ENCODE measurements around the gene WDR18.

DNA sequence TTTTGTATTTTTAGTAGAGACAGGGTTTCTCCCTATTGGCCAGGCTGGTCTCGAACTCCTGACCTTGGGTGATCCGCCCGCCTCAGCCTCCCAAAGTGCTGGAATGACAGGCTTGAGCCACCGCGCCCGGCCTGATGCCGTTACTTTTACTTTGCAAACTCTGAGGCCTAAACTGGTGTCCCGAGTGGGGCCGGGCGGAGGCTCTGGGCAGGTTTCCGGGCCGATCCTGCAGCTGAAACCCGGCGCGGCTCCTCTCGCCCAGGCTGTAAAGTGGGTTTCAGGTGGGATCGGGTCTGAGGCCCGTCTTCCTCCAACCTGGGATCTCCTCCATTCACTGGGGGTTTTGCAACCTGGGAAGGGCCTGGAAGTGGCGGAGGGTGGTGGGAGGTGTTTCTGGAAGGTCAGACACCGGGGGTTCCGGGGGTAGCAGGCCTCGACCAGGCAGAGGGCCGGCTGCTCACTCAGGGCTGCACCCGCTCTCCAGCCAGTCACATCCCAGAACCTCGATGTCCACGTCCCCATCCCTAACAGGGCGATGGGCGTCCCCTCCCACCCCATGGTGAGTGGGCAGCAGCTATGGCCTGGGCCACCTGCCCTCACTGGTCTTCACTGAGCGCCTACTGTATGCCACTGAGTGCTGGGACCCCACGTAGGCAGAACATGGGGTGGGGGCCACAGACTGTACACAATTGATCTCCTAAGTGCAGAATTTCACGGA is 21.3 kb upstream of the WDR18 start:
- TF ChIP-seq, protein P1, sequence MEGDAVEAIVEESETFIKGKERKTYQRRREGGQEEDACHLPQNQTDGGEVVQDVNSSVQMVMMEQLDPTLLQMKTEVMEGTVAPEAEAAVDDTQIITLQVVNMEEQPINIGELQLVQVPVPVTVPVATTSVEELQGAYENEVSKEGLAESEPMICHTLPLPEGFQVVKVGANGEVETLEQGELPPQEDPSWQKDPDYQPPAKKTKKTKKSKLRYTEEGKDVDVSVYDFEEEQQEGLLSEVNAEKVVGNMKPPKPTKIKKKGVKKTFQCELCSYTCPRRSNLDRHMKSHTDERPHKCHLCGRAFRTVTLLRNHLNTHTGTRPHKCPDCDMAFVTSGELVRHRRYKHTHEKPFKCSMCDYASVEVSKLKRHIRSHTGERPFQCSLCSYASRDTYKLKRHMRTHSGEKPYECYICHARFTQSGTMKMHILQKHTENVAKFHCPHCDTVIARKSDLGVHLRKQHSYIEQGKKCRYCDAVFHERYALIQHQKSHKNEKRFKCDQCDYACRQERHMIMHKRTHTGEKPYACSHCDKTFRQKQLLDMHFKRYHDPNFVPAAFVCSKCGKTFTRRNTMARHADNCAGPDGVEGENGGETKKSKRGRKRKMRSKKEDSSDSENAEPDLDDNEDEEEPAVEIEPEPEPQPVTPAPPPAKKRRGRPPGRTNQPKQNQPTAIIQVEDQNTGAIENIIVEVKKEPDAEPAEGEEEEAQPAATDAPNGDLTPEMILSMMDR (IDR thresholded peaks at IDR 0.05; ENCODE audit: insufficient read depth, low read depth, low read length): no peak
- no peak for TF ChIP-seq EZH2 (IDR thresholded peaks at IDR 0.05; ENCODE audit: insufficient read depth, low read length)
